SK-N-SH (cell line): ENCODE results near the gene SLC6A20.

Source experiments
- CTCF ChIP-seq: fragments of 200-600 bp; sonication (generic); IDR thresholded peaks from 2 replicates; pipeline ENCODE4 v1.6.1; 2017; ENCODE audit warnings: antibody characterized with exemption, mild to moderate bottlenecking, moderate library complexity
- GABPA ChIP-seq: IDR thresholded peaks from 2 replicates; pipeline ENCODE4 v1.4.0; 2012; ENCODE audit warnings: low read depth, mild to moderate bottlenecking
- JUND ChIP-seq: IDR thresholded peaks from 2 replicates; pipeline ENCODE4 v1.4.0; 2012
- POLR2AphosphoS5 ChIP-seq: IDR thresholded peaks from 2 replicates; pipeline ENCODE4 v1.6.1; 2012; ENCODE audit warnings: low read depth, low read length
- REST ChIP-seq: IDR thresholded peaks from 2 replicates; pipeline ENCODE4 v1.6.1; 2012; ENCODE audit warnings: mild to moderate bottlenecking, low read depth, low read length, moderate library complexity
- SMC3 ChIP-seq: IDR thresholded peaks from 2 replicates; pipeline ENCODE4 v1.6.1; 2012; ENCODE audit warnings: low read depth, low read length, improper control_type of control experiment
- USF2 ChIP-seq: fragments of 150-350 bp; IDR thresholded peaks from 2 replicates; pipeline ENCODE4 v1.6.1; 2017; ENCODE audit warnings: antibody characterized with exemption, low read length, low read depth, borderline replicate concordance

- TF ChIP-seq POLR2AphosphoS5: no peak
- TF ChIP-seq CTCF: no peak
- TF ChIP-seq JUND: no peak
- no peak for TF ChIP-seq SMC3
- no peak for TF ChIP-seq GABPA
- no peak for TF ChIP-seq USF2
- no peak for TF ChIP-seq REST
These were observed 20.2 kb upstream of the SLC6A20 start for GRCh38 chr3:45816544-45816943.
